ENCODE data around the gene ADIPOR1.

The ADIPOR1 gene

GRCh38 chr1:202959276-202959620 lies 1.1 kb upstream of the ADIPOR1 start:
- no peak overlapping the region for H3K4me3 ChIP-seq (ENCODE audit: low read depth in 1 of 2, low read length in 1 of 2)
- no peaks in the 10 kb centered on the region for H3K27me3 ChIP-seq
- H3K36me3 ChIP-seq: peaks cover 44% of the 10 kb centered on the region
- H3K4me1 ChIP-seq (ENCODE audit: control insufficient read depth in 1 of 2, insufficient read depth in 1 of 2, low read depth in 1 of 2, low read length in 1 of 2): peaks cover 41 to 43% of the 10 kb centered on the region in 2 experiments
- TF ChIP-seq, protein P1, sequence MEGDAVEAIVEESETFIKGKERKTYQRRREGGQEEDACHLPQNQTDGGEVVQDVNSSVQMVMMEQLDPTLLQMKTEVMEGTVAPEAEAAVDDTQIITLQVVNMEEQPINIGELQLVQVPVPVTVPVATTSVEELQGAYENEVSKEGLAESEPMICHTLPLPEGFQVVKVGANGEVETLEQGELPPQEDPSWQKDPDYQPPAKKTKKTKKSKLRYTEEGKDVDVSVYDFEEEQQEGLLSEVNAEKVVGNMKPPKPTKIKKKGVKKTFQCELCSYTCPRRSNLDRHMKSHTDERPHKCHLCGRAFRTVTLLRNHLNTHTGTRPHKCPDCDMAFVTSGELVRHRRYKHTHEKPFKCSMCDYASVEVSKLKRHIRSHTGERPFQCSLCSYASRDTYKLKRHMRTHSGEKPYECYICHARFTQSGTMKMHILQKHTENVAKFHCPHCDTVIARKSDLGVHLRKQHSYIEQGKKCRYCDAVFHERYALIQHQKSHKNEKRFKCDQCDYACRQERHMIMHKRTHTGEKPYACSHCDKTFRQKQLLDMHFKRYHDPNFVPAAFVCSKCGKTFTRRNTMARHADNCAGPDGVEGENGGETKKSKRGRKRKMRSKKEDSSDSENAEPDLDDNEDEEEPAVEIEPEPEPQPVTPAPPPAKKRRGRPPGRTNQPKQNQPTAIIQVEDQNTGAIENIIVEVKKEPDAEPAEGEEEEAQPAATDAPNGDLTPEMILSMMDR (IDR thresholded peaks at IDR 0.05): no peak
- peak overlapping the region; percentile 93 for H3K27ac ChIP-seq
- no peaks in the 10 kb centered on the region for H3K9me3 ChIP-seq

- Histone ChIP-seq H3K27me3 (no peaks in the 10 kb centered on the region), H3K27ac (peak overlapping the region; percentile 93), H3K36me3 (peaks cover 41% of the 10 kb centered on the region), H3K4me1 (ENCODE audit: control insufficient read depth in 1 of 2, insufficient read depth in 1 of 2, low read depth in 1 of 2, low read length in 1 of 2) (peaks cover 47 to 48% of the 10 kb centered on the region in 2 experiments), H3K9me3 (no peaks in the 10 kb centered on the region), H3K4me3 (ENCODE audit: low read depth in 1 of 2, low read length in 1 of 2) (peak overlapping the region; percentile 94 to 95)
- TF ChIP-seq, protein P1 (IDR thresholded peaks at IDR 0.05): no peak
These were observed 598 bp upstream of the ADIPOR1 start for GRCh38 chr1:202958544-202959275.

DNA sequence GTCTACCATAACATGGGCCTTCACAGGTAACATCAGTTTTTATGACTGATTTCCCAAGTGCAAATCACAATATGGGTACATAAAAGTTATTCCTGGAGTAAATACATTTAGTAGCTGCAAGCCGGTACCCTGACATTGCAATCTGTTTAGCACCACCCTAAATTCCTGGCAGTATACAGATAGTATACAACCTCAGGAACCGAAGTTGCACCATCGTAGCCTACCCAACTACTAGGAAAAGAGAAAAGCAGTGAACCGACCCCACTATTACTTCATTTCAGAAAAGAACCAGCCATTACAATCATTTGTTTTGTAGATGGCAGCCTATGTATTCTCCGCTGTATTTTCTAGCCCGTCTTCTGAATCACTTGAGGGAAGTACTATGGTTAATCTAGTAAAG lies 1.1 kb downstream of the ADIPOR1 start:
- Histone ChIP-seq H3K9me3 (no peaks in the 10 kb centered on the region), H3K27me3 (no peaks in the 10 kb centered on the region), H3K27ac (peak overlapping the region; percentile 93), H3K36me3 (peaks cover 23% of the 10 kb centered on the region), H3K4me1 (ENCODE audit: control insufficient read depth in 1 of 2, insufficient read depth in 1 of 2, low read depth in 1 of 2, low read length in 1 of 2) (peaks cover 64 to 66% of the 10 kb centered on the region in 2 experiments), H3K4me3 (ENCODE audit: low read depth in 1 of 2, low read length in 1 of 2) (peak overlapping the region; percentile 94 to 95)
- TF ChIP-seq, protein P1 (IDR thresholded peaks at IDR 0.05): no peak

DNA sequence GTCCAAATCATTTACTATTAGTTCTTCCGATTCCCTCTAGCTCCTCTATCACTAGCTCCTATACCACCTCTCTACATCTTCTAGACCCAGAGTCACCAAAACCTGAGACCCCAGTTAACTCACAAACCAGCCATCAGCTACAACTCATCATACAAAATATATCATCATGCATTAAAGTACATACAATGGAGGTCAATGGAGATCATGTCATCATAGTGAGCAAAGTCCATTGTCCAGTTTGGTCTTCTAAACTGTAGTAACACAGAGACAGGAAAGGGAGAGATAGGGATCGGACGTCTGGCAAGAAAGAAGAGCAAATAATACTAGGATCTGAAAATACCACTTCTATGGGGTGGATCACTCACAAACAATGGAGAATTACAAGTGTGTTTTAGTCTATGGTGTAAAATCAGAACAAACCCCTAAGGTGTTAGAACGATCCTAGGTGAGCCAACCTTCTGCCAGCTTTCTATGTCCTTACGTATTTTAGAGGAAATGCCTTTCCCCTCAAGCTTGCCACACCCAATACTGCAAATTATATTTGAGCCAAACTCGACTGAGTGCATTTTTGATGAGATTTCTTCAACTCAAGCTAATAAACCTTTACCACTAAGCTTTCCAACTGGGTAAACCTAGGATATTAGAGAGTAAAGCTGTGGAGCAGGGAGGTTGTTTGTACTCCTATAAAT lies 3.9 kb downstream of the ADIPOR1 start:
- Histone ChIP-seq H3K27ac (peak overlapping the region; percentile 93), H3K9me3 (no peaks in the 10 kb centered on the region), H3K4me1 (ENCODE audit: control insufficient read depth in 1 of 2, insufficient read depth in 1 of 2, low read depth in 1 of 2, low read length in 1 of 2) (peaks cover 73% of the 10 kb centered on the region in 2 experiments), H3K27me3 (no peaks in the 10 kb centered on the region), H3K4me3 (ENCODE audit: low read depth in 1 of 2, low read length in 1 of 2) (peak overlapping the region in 1 of 2 experiments; percentile 6), H3K36me3 (peaks cover 32% of the 10 kb centered on the region)
- TF ChIP-seq, protein P1 (IDR thresholded peaks at IDR 0.05): no peak

DNA sequence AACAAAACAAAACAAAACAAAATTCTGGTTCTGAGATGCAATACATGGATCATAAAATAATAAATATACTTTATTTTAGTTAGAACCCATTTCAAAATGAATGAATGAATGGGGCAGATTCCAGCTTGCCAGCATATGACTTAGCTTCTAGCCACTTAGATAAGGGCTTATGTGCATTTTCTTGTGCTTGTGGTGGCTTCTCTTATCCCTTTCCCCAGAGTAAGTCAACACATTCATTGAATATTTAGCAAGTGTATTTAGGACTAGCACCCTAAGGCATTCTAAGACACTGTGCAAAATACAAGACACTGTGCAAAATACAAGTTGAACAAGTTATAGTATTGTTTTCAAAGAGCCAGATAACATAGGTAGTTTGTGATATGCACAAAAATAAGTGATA lies 4.7 kb downstream of the ADIPOR1 start:
- Histone ChIP-seq H3K4me3 (ENCODE audit: low read depth in 1 of 2, low read length in 1 of 2) (peak overlapping the region; percentile 34 to 43), H3K27me3 (no peaks in the 10 kb centered on the region), H3K4me1 (ENCODE audit: control insufficient read depth in 1 of 2, insufficient read depth in 1 of 2, low read depth in 1 of 2, low read length in 1 of 2) (peaks cover 66% of the 10 kb centered on the region in 2 experiments), H3K36me3 (peaks cover 40% of the 10 kb centered on the region), H3K9me3 (no peaks in the 10 kb centered on the region), H3K27ac (peak overlapping the region; percentile 93)
- TF ChIP-seq, protein P1 (IDR thresholded peaks at IDR 0.05): no peak
